Activated CD4-positive, alpha-beta memory T cell treated with anti-CD3 and anti-CD28 coated beads for 36 hours (primary cell): ENCODE measurements around the gene FAM117B. TPM values are rescaled to one million over a fixed set of nuclear protein-coding genes. Genes with fewer than 3 reads are reported as not detected.

Experiments used
- CTCF ChIA-PET: fragments of 350-600 bp; sonication (Branson Sonifier 250); formaldehyde crosslinking; loops from one replicate; lab custom pipeline; 2021; ENCODE audit warnings: antibody characterized with exemption, inconsistent platforms; lab: Charles Lee
- POLR2A ChIA-PET: fragments of 350-600 bp; sonication (Branson Sonifier 250); formaldehyde crosslinking; loops from one replicate; lab custom pipeline; 2021; ENCODE audit warnings: antibody characterized with exemption; lab: Charles Lee
- DNase-seq: peaks from one replicate; pipeline ENCODE4 v3.0.0-alpha.2; 2020
- H3K27ac Mint-ChIP-seq: one replicate; pipeline ENCODE4 v1.8.0; 2021; ENCODE audit warnings: mixed read lengths
- H3K27me3 Mint-ChIP-seq: one replicate; pipeline ENCODE4 v1.8.0; 2021; ENCODE audit warnings: mixed read lengths
- H3K36me3 Mint-ChIP-seq: one replicate; pipeline ENCODE4 v1.8.0; 2021; ENCODE audit warnings: mixed read lengths
- H3K4me1 Mint-ChIP-seq: one replicate; pipeline ENCODE4 v1.8.0; 2021; ENCODE audit warnings: low read depth, mixed read lengths
- H3K4me3 Mint-ChIP-seq: one replicate; pipeline ENCODE4 v1.8.0; 2021; ENCODE audit warnings: mild to moderate bottlenecking, mixed read lengths
- H3K9me3 Mint-ChIP-seq: one replicate; pipeline ENCODE4 v1.8.0; 2021; ENCODE audit warnings: mixed read lengths
- intact Hi-C: fragments of 100-400 bp; cut with micrococcal nuclease; formaldehyde crosslinking; loops from one replicate; pipeline ENCODE4 v1.15.1; 2023
- total RNA-seq, 2 experiments: library from RNA; stranded (reverse); gene quantifications; one replicate each; pipeline ENCODE4 v1.2.3, GENCODE V29; 2021

Gene FAM117B
- total RNA-seq, 2 experiments from 2014 or later = 5.8 to 5.9 TPM

DNA sequence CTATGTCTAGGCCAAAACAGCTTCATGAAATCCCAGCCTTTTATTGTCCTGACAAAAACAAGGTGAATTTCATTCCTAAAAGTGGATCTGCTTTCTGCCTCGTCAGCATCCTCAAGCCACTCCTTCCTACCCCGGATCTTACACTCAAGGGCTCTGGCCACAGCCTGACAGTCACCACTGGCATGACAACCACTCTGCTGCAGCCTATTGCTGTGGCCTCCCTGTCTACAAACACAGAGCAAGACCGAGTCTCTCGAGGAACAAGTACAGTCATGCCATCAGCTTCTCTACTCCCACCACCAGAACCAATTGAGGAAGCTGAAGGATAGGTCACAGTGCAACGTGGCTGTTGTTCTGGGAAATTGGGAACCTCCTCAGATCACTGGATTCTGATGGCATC lies 130.7 kb downstream of the FAM117B start:
- no peak overlapping the region for H3K4me3 Mint-ChIP-seq
- intact Hi-C loops = loop anchor here (10.0 kb wide), 1 partner anchor 161 kb away; no protein-coding TSS in a partner anchor
- ChIA-PET POLR2A (no interaction called here), CTCF (no interaction called here)
- peaks cover 10% of the 10 kb centered on the region for H3K36me3 Mint-ChIP-seq
- DNase-seq = no peak
- no peak overlapping the region for H3K27ac Mint-ChIP-seq
- H3K27me3 Mint-ChIP-seq = no peaks in the 10 kb centered on the region
- H3K9me3 Mint-ChIP-seq = no peaks in the 10 kb centered on the region
- peaks cover 6% of the 10 kb centered on the region for H3K4me1 Mint-ChIP-seq

- Mint-ChIP-seq H3K27ac (no peak overlapping the region), H3K4me1 (peaks cover 2% of the 10 kb centered on the region), H3K27me3 (no peaks in the 10 kb centered on the region), H3K9me3 (no peaks in the 10 kb centered on the region), H3K4me3 (no peak overlapping the region), H3K36me3 (peaks cover 13% of the 10 kb centered on the region)
- CTCF ChIA-PET = interaction anchor here (0.6 kb wide), 1 partner anchor 17 kb away, joined by 3 read pairs; no protein-coding TSS in a partner anchor
- no peak for DNase-seq
- intact Hi-C loops = loop anchor here (10.0 kb wide), 1 partner anchor 163 kb away; no protein-coding TSS in a partner anchor
- POLR2A ChIA-PET = interaction anchor here (0.7 kb wide), 1 partner anchor 1238 kb away, joined by 3 read pairs; no protein-coding TSS in a partner anchor
Measured at GRCh38 chr2:202768273-202768672, 133.5 kb downstream of the FAM117B start.

DNA sequence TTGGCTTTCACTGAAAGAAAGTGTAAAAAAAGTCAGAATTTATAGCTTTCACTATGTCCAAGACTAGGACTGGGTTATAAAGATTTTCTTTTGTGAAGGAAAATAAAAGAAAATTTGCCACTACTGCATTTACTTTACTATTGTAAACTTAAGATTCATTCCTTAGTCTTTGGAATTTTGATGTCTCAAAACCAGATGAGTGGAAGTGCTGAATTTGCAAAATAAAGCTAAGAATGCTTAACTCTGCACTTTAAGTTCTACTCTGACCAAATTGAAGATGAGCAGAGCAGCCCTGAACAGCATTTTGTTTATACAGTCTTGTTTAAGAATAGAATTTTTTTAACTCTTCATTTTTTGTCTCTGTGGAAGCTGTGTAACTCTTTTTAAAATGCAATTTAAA lies 134.4 kb downstream of the FAM117B start:
- peaks cover 13% of the 10 kb centered on the region for H3K36me3 Mint-ChIP-seq
- H3K4me3 Mint-ChIP-seq = no peak overlapping the region
- H3K27ac Mint-ChIP-seq = no peak overlapping the region
- POLR2A ChIA-PET = no interaction called here
- peaks cover 2% of the 10 kb centered on the region for H3K4me1 Mint-ChIP-seq
- CTCF ChIA-PET = no interaction called here
- no peaks in the 10 kb centered on the region for H3K27me3 Mint-ChIP-seq
- intact Hi-C loops = loop anchor here (10.0 kb wide), 1 partner anchor 164 kb away; no protein-coding TSS in a partner anchor
- H3K9me3 Mint-ChIP-seq = no peaks in the 10 kb centered on the region
- no peak for DNase-seq

- CTCF ChIA-PET = interaction anchor here (0.8 kb wide), 1 partner anchor 183 kb away, joined by 3 read pairs; no protein-coding TSS in a partner anchor
- POLR2A ChIA-PET = no interaction called here
- no peak for DNase-seq
- Mint-ChIP-seq H3K27me3 (no peaks in the 10 kb centered on the region), H3K27ac (no peak overlapping the region), H3K4me3 (no peak overlapping the region), H3K4me1 (peaks cover 2% of the 10 kb centered on the region), H3K36me3 (peaks cover 15% of the 10 kb centered on the region), H3K9me3 (no peaks in the 10 kb centered on the region)
- intact Hi-C loops = no loop called here
Measured at GRCh38 chr2:202771336-202771735, 136.6 kb downstream of the FAM117B start.

DNA sequence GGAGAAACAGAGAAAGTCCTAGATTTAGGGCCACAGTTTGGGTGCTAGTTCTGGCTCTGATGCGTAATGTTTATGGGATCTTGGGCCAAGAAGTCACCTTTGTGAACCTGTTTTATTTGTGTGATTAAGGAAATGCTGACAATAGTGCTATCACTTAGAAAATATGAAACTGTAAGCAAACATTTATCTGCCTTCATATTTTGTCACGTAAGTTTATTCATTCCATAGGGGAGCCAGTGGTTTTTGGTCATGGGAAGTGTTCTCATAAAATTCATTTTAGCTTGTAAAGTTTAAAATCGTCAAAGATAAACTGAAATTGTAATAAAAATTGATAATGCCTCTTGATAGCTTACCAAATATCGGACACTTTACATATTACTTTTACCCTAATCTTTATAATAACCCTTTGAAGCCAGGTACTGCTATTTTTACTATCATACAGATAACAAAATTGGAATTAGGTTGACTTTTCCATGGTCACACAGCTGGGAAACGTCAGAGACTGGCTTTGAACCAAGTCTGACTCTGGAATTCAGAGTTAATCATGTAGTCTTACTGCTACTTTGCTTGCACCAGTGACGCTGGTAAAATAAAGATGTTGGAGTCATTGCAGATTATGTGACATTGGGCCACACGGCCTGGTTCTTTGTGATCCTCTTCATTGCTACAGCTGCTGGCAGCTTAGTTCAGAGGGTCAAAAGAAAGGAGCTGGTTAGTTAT lies 137.1 kb downstream of the FAM117B start:
- POLR2A ChIA-PET = no interaction called here
- Mint-ChIP-seq H3K27me3 (no peaks in the 10 kb centered on the region), H3K27ac (no peak overlapping the region), H3K4me3 (no peak overlapping the region), H3K36me3 (peaks cover 15% of the 10 kb centered on the region), H3K9me3 (no peaks in the 10 kb centered on the region), H3K4me1 (peaks cover 2% of the 10 kb centered on the region)
- no peak for DNase-seq
- intact Hi-C loops = no loop called here
- CTCF ChIA-PET = interaction anchor here (0.5 kb wide), 1 partner anchor 35 kb away, joined by 4 read pairs; no protein-coding TSS in a partner anchor

DNA sequence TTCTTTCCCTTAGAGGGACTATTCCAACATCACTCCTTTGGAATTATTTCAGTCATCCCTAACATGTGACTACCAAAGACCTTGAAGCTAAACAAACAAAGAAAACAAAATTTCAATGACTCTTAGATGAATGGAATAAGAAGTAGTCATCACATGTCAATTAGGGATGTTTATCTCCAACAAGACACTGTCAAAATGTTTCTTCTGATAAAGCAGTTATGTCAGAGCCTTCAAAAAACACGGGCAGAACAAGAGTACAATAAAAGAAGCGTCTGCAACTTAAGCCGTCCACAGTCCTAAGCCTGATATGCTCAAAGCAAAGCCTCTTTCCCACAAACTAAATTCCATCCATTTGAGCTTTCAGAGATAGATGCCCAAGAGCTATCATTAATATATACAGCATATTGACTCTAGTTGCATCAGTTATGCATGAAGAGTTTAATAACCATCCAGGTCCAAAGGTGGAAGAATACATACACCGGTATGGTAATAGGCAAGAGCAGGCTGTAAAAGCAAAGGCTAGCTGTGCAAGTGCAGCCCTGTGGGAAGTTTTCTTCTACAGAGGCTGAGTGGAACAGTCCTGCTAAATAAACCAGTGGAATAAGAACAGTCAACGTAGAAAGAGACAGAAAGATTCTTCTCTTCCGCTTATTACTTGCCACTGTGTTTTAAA lies 138.7 kb downstream of the FAM117B start:
- intact Hi-C loops = no loop called here
- no peaks in the 10 kb centered on the region for H3K9me3 Mint-ChIP-seq
- DNase-seq = no peak
- POLR2A ChIA-PET = no interaction called here
- CTCF ChIA-PET = no interaction called here
- no peak overlapping the region for H3K4me3 Mint-ChIP-seq
- H3K36me3 Mint-ChIP-seq = peaks cover 15% of the 10 kb centered on the region
- H3K4me1 Mint-ChIP-seq = no peaks in the 10 kb centered on the region
- no peak overlapping the region for H3K27ac Mint-ChIP-seq
- H3K27me3 Mint-ChIP-seq = no peaks in the 10 kb centered on the region

GRCh38 chr2:202774104-202774503 lies 139.3 kb downstream of the FAM117B start:
- ChIA-PET CTCF (no interaction called here), POLR2A (no interaction called here)
- H3K27ac Mint-ChIP-seq = no peak overlapping the region
- no peak for DNase-seq
- H3K4me1 Mint-ChIP-seq = no peaks in the 10 kb centered on the region
- no peaks in the 10 kb centered on the region for H3K27me3 Mint-ChIP-seq
- intact Hi-C loops = no loop called here
- H3K36me3 Mint-ChIP-seq = peaks cover 18% of the 10 kb centered on the region
- H3K4me3 Mint-ChIP-seq = no peak overlapping the region
- H3K9me3 Mint-ChIP-seq = no peaks in the 10 kb centered on the region

GRCh38 chr2:202778217-202778616 lies 143.4 kb downstream of the FAM117B start:
- CTCF ChIA-PET = interaction anchor here (1.5 kb wide), 1 partner anchor 190 kb away, joined by 6 read pairs; no protein-coding TSS in a partner anchor
- no peak for DNase-seq
- H3K9me3 Mint-ChIP-seq = no peaks in the 10 kb centered on the region
- POLR2A ChIA-PET = interaction anchor here (0.7 kb wide), 1 partner anchor 366 kb away, joined by 3 read pairs; no protein-coding TSS in a partner anchor
- H3K4me1 Mint-ChIP-seq = peaks cover 14% of the 10 kb centered on the region
- intact Hi-C loops = no loop called here
- no peaks in the 10 kb centered on the region for H3K27me3 Mint-ChIP-seq
- no peak overlapping the region for H3K27ac Mint-ChIP-seq
- no peak overlapping the region for H3K4me3 Mint-ChIP-seq
- peaks cover 22% of the 10 kb centered on the region for H3K36me3 Mint-ChIP-seq

- intact Hi-C loops = loop anchor here (1.0 kb wide), 1 partner anchor 146 kb away; the partner anchor contains the start of gene FAM117B
- H3K27me3 Mint-ChIP-seq = no peaks in the 10 kb centered on the region
- peak; percentile 24 for DNase-seq
- ChIA-PET CTCF (no interaction called here), POLR2A (interaction anchor here (0.5 kb wide), 1 partner anchor 111 kb away, joined by 4 read pairs; no protein-coding TSS in a partner anchor)
- peaks cover 17% of the 10 kb centered on the region for H3K36me3 Mint-ChIP-seq
- H3K9me3 Mint-ChIP-seq = no peaks in the 10 kb centered on the region
- H3K4me1 Mint-ChIP-seq = peaks cover 14% of the 10 kb centered on the region
- no peak overlapping the region for H3K4me3 Mint-ChIP-seq
- H3K27ac Mint-ChIP-seq = no peak overlapping the region
Measured at GRCh38 chr2:202780514-202781021, 145.8 kb downstream of the FAM117B start.

- POLR2A ChIA-PET = no interaction called here
- peaks cover 20% of the 10 kb centered on the region for H3K36me3 Mint-ChIP-seq
Measured at GRCh38 chr2:202782940-202783558, 148.3 kb downstream of the FAM117B start.

GRCh38 chr2:202786842-202787241 lies 152.1 kb downstream of the FAM117B start:
- Mint-ChIP-seq H3K36me3 (peaks cover 22% of the 10 kb centered on the region), H3K4me3 (no peak overlapping the region), H3K4me1 (no peaks in the 10 kb centered on the region), H3K9me3 (no peaks in the 10 kb centered on the region), H3K27ac (no peak overlapping the region), H3K27me3 (no peaks in the 10 kb centered on the region)
- no peak for DNase-seq
- POLR2A ChIA-PET = no interaction called here
- intact Hi-C loops = no loop called here
- CTCF ChIA-PET = no interaction called here

More at GRCh38 chr2:202782940-202783558, 148.3 kb downstream of the FAM117B start:
- Mint-ChIP-seq H3K4me1 (peaks cover 14% of the 10 kb centered on the region), H3K27ac (no peak overlapping the region), H3K27me3 (no peaks in the 10 kb centered on the region), H3K4me3 (no peak overlapping the region), H3K9me3 (no peaks in the 10 kb centered on the region)
- intact Hi-C loops = no loop called here
- no peak for DNase-seq
- CTCF ChIA-PET = no interaction called here

DNA sequence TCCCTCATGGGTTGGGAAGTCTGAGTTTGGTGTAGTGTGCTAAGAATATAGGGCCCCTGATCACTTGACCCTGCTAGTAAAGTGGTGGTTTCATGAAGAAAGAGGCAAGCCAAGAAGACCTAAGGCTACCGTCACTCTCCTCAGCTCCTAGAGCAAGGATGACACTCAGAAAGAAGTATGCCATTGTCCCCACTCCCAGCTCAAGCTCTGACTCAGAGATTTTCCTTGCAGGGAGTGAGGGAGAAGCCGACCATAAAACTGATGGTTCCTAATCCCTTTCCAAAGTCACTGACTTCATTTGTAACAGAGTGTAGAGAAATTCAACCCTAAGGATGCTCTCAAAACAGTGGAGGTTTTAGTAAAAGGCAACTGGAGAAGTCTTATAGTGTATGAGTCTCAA lies 155.9 kb downstream of the FAM117B start:
- ChIA-PET POLR2A (no interaction called here), CTCF (no interaction called here)

More for the DNA sequence above, 155.9 kb downstream of the FAM117B start:
- Mint-ChIP-seq H3K36me3 (peaks cover 16% of the 10 kb centered on the region), H3K27me3 (no peaks in the 10 kb centered on the region), H3K4me3 (no peak overlapping the region), H3K9me3 (no peaks in the 10 kb centered on the region), H3K4me1 (no peaks in the 10 kb centered on the region), H3K27ac (no peak overlapping the region)
- intact Hi-C loops = no loop called here
- DNase-seq = no peak
